Uterus (tissue), 4 donors: ENCODE data around the gene EPB41L4A. TPM values are rescaled to one million over a fixed set of nuclear protein-coding genes. Genes with fewer than 3 reads are reported as not detected.
"Not testable (repeated sequence)": the region's sequence is repeated elsewhere in the genome, so short reads cannot be mapped to it uniquely, and the experiment has no call there.

Experiments
- DNase-seq, 2 donors: peaks; one replicate each; pipeline ENCODE4 v3.0.0-alpha.2; 2019 to 2020
- H3K27ac ChIP-seq, 2 donors: fragments of 200-600 bp; sonication (generic); 1 replicate in 1 of 2; 2 replicates in 1 of 2; pipeline ENCODE4 v1.5.1; 2016 to 2018
- H3K27me3 ChIP-seq, 2 donors: fragments of 200-600 bp; sonication (generic); one replicate each; pipeline ENCODE4 v1.5.1; 2018 to 2019; ENCODE audit warnings: control low read depth in 1 of 2
- H3K36me3 ChIP-seq, 2 donors: fragments of 200-600 bp; sonication (generic); one replicate each; pipeline ENCODE4 v1.5.1; 2019; ENCODE audit warnings: control low read depth in 1 of 2
- H3K4me1 ChIP-seq, 2 donors: fragments of 200-600 bp; sonication (generic); one replicate each; pipeline ENCODE4 v1.5.1; 2018 to 2019; ENCODE audit warnings: control low read depth in 1 of 2
- H3K4me3 ChIP-seq, 2 donors: fragments of 200-600 bp; sonication (generic); 1 replicate in 1 of 2; 2 replicates in 1 of 2; pipeline ENCODE4 v1.5.1; 2018 to 2019; ENCODE audit warnings: mild to moderate bottlenecking in 1 of 2
- H3K9me3 ChIP-seq, 2 donors: fragments of 200-600 bp; sonication (generic); one replicate each; pipeline ENCODE4 v1.5.1; 2019; ENCODE audit warnings: control low read depth in 1 of 2
- CTCF ChIP-seq, 4 experiments: fragments of 200-600 bp in 2 of 4; fragments of 450-650 bp in 2 of 4; sonication (generic) in 2 of 4; IDR thresholded peaks; one replicate each; pipeline ENCODE4 v1.5.1; 2016 to 2019; ENCODE audit warnings: antibody characterized with exemption in 4 of 4, mild to moderate bottlenecking in 2 of 4, moderate library complexity in 1 of 4
- POLR2A ChIP-seq, 2 donors: fragments of 450-650 bp; IDR thresholded peaks; one replicate each; pipeline ENCODE4 v1.6.1; 2016; ENCODE audit warnings: antibody characterized with exemption in 2 of 2, mild to moderate bottlenecking in 1 of 2, moderate library complexity in 1 of 2
- intact Hi-C: fragments of 100-400 bp; cut with DNase I; formaldehyde crosslinking; loops from one replicate; pipeline ENCODE4 v1.15.1; 2023; ENCODE audit warnings: low total_unique reads
- total RNA-seq, 4 donors: library from RNA; depleted of rRNA in 3 of 4; stranded (reverse); fragments of >200 nt in 3 of 4; gene quantifications; one replicate each; pipeline versions ENCODE4 v1.1.0 to v1.2.4, GENCODE V29; 2014 to 2023
- donor health status: DM: yes; HTN: yes; CAD: no.

EPB41L4A gene
- total RNA-seq, 4 donors from 2014 or later, result 6.4 to 47.1 (median 15.1) TPM

- Histone ChIP-seq H3K27me3 (no peaks in the 10 kb centered on the region), H3K4me3 (no peak overlapping the region), H3K36me3 (no peaks in the 10 kb centered on the region), H3K27ac (no peak overlapping the region), H3K4me1 (no peaks in the 10 kb centered on the region), H3K9me3 (no peaks in the 10 kb centered on the region)
- DNase-seq, result no peak
- no peak for TF ChIP-seq CTCF (IDR thresholded peaks at IDR 0.05)
- no peak for TF ChIP-seq POLR2A (IDR thresholded peaks at IDR 0.05)
- intact Hi-C loops, result no loop called here
These were observed 210.1 kb downstream of the EPB41L4A start for GRCh38 chr5:112208699-112209615.

DNA sequence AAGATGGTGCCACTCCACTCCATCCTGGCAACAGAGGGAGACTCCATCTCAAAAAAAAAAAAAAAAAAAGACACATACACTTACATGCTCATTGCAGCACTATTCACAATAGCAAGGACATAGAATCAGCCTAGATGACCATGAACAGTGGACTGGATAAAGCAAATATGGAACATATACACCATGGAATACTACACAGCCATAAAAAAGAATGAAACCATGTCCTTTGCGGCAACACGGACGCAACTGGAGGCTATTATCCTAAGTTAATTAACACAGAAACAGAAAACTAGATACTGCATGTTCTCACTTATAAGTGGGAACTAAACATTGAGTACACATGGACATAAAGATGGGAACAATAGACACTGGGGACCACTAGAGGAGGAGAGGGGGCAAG lies 210.9 kb downstream of the EPB41L4A start:
- intact Hi-C loops, H3K4me1 ChIP-seq, H3K9me3 ChIP-seq, H3K4me3 ChIP-seq, H3K36me3 ChIP-seq, DNase-seq, H3K27me3 ChIP-seq, H3K27ac ChIP-seq: not testable (repeated sequence)

GRCh38 chr5:112205846-112206245 lies 213.2 kb downstream of the EPB41L4A start:
- Histone ChIP-seq H3K9me3 (no peaks in the 10 kb centered on the region), H3K27ac (no peak overlapping the region), H3K27me3 (no peaks in the 10 kb centered on the region), H3K36me3 (no peaks in the 10 kb centered on the region), H3K4me3 (no peak overlapping the region), H3K4me1 (no peaks in the 10 kb centered on the region)
- TF ChIP-seq CTCF (IDR thresholded peaks at IDR 0.05) (no peak), POLR2A (IDR thresholded peaks at IDR 0.05) (no peak)
- intact Hi-C loops, result no loop called here
- no peak for DNase-seq

DNA sequence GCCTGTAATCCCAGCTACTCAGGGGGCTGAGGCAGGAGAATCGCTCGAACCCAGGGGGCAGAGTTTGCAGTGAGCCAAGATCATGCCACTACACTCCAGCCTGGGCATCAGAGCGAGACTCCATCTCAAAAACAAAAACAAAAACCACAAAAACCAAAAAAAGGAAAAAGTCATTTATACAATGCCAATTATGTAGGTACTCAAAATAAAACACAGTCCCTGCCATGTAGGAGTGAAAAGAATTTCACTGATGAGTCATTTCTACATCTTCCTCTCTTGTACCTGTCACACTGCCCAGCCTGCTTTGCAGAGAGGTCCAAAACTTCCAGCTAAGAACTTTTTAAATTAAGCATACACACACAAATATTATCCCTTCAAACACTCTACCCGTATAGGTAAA lies 215.8 kb downstream of the EPB41L4A start:
- TF ChIP-seq CTCF (IDR thresholded peaks at IDR 0.05), result no peak
- TF ChIP-seq POLR2A (IDR thresholded peaks at IDR 0.05), result no peak
- Histone ChIP-seq H3K9me3 (no peaks in the 10 kb centered on the region), H3K27ac (no peak overlapping the region), H3K36me3 (no peaks in the 10 kb centered on the region), H3K27me3 (no peaks in the 10 kb centered on the region), H3K4me3 (no peak overlapping the region), H3K4me1 (no peaks in the 10 kb centered on the region)
- no peak for DNase-seq
- intact Hi-C loops, result no loop called here

DNA sequence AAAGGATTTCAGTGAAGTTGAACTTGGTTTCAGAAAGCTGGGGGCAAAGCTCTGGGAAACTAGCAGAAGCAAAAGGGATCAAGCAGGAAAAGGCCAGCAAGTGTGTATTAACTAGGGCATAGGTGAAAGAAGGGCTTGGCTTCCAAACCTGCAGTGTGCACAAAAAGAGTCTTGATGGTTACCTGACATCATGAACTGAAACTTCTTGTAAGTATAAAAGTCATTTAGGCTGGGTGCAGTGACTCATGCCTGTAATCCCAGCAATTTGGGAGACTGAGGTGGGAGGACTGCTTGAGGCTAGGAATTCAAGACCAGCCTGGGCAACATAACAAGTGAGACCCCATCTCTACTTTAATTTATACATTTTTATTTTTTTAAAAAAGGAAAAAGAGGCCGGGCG lies 216.4 kb downstream of the EPB41L4A start:
- intact Hi-C loops, result no loop called here
- TF ChIP-seq POLR2A (IDR thresholded peaks at IDR 0.05) (no peak), CTCF (IDR thresholded peaks at IDR 0.05) (no peak)
- H3K27ac ChIP-seq, result no peak overlapping the region

More for the DNA sequence above, 216.4 kb downstream of the EPB41L4A start:
- DNase-seq, result no peak
- Histone ChIP-seq H3K9me3 (no peaks in the 10 kb centered on the region), H3K36me3 (no peaks in the 10 kb centered on the region), H3K4me3 (no peak overlapping the region), H3K27me3 (no peaks in the 10 kb centered on the region), H3K4me1 (no peaks in the 10 kb centered on the region)
